Glomerular visceral epithelial cell (primary cell): ENCODE measurements around the gene YIF1A.
"Not testable (repeated sequence)": the region's sequence is repeated elsewhere in the genome, so short reads cannot be mapped to it uniquely, and the experiment has no call there.

ENCODE experiments used
- DNase-seq: peaks from one replicate; pipeline ENCODE4 v3.0.0-alpha.2; 2016; ENCODE audit errors: extremely low spot score

Gene YIF1A

GRCh38 chr11:66286699-66287098 is 2.2 kb downstream of the YIF1A start:
- DNase-seq, result no peak

- DNase-seq, result no peak
Observed at GRCh38 chr11:66285250-66285947, 3.5 kb downstream of the YIF1A start.

- DNase-seq, result no peak
Observed at GRCh38 chr11:66284526-66285078, 4.3 kb downstream of the YIF1A start.

- DNase-seq, result no peak
Observed at GRCh38 chr11:66283461-66284105, 5.4 kb downstream of the YIF1A start.

GRCh38 chr11:66282468-66283455 is 6.2 kb downstream of the YIF1A start:
- peak; percentile 94 for DNase-seq

GRCh38 chr11:66281776-66282467 is 7.0 kb downstream of the YIF1A start:
- no peak for DNase-seq

GRCh38 chr11:66281001-66281400 is 7.9 kb downstream of the YIF1A start:
- no peak for DNase-seq

GRCh38 chr11:66280428-66280827 is 8.5 kb downstream of the YIF1A start:
- no peak for DNase-seq

GRCh38 chr11:66279092-66279734 is 9.7 kb downstream of the YIF1A start:
- DNase-seq, result no peak

GRCh38 chr11:66278363-66279091 is 10.4 kb downstream of the YIF1A start:
- peak; percentile 46 for DNase-seq

GRCh38 chr11:66277471-66278362 is 11.2 kb downstream of the YIF1A start, which contains the start of gene CNIH2:
Gene CNIH2 (plus strand): TSS chr11:66278175. CDS start chr11:66278457, 282 bp downstream.
- DNase-seq, result no peak

GRCh38 chr11:66277064-66277463 is 11.9 kb downstream of the YIF1A start:
- DNase-seq, result not testable (repeated sequence)

- DNase-seq, result not testable (repeated sequence)
Observed at GRCh38 chr11:66276619-66277018, 12.3 kb downstream of the YIF1A start.

- DNase-seq, result no peak
Observed at GRCh38 chr11:66275984-66276612, 12.8 kb downstream of the YIF1A start.

GRCh38 chr11:66275396-66275795 is 13.5 kb downstream of the YIF1A start:
- DNase-seq, result no peak

- DNase-seq, result no peak
Observed at GRCh38 chr11:66274219-66274618, 14.7 kb downstream of the YIF1A start.

GRCh38 chr11:66272596-66272995 is 16.3 kb downstream of the YIF1A start:
- no peak for DNase-seq

GRCh38 chr11:66271816-66272215 is 17.1 kb downstream of the YIF1A start:
- DNase-seq, result no peak
